Fibroblast of pulmonary artery (primary cell): ENCODE results near the gene GNAL.
A peak's percentile ranks its signal among the peaks of the same experiment; 100 is the strongest.

Experiments
- DNase-seq: peaks from one replicate; pipeline ENCODE4 v3.0.0-alpha.2; 2010; ENCODE audit warnings: low read depth
- H3K4me3 ChIP-seq: replicated peaks from 2 replicates; pipeline ENCODE4 v1.5.1; 2011; ENCODE audit warnings: low read depth, mild to moderate bottlenecking, control low read depth, low read length, moderate library complexity
- CTCF ChIP-seq: IDR thresholded peaks from 2 replicates; pipeline ENCODE4 v1.5.1; 2011; ENCODE audit warnings: mild to moderate bottlenecking, control low read depth, low read length, inconsistent platforms; ENCODE audit errors: missing control alignments

The GNAL gene

GRCh38 chr18:11866764-11867163, 177.7 kb downstream of the GNAL start:
- no peak for TF ChIP-seq CTCF
- no peak for DNase-seq
- H3K4me3 ChIP-seq: no peak overlapping the region

- TF ChIP-seq CTCF: no peak
- DNase-seq: no peak
- H3K4me3 ChIP-seq: no peak overlapping the region
Measured at GRCh38 chr18:11868230-11868629, 179.2 kb downstream of the GNAL start.

GRCh38 chr18:11871501-11871900, 182.4 kb downstream of the GNAL start:
- no peak for TF ChIP-seq CTCF
- no peak for DNase-seq
- no peak overlapping the region for H3K4me3 ChIP-seq

GRCh38 chr18:11872479-11873136, 183.5 kb downstream of the GNAL start:
- peak; percentile 46 for DNase-seq
- H3K4me3 ChIP-seq: no peak overlapping the region
- TF ChIP-seq CTCF: peak; percentile 42

GRCh38 chr18:11873670-11874340, 184.7 kb downstream of the GNAL start:
- no peak for TF ChIP-seq CTCF
- H3K4me3 ChIP-seq: no peak overlapping the region
- DNase-seq: no peak

- TF ChIP-seq CTCF: no peak
Measured at GRCh38 chr18:11874676-11875075, 185.6 kb downstream of the GNAL start.

More at GRCh38 chr18:11874676-11875075, 185.6 kb downstream of the GNAL start:
- H3K4me3 ChIP-seq: no peak overlapping the region
- no peak for DNase-seq
